ENCODE results near the gene FOSL2. TPM values are rescaled to one million over a fixed set of nuclear protein-coding genes. Genes with fewer than 3 reads are reported as not detected.

The FOSL2 gene
- total RNA-seq, 1 experiment from 2014 or later = 44.8 TPM

DNA sequence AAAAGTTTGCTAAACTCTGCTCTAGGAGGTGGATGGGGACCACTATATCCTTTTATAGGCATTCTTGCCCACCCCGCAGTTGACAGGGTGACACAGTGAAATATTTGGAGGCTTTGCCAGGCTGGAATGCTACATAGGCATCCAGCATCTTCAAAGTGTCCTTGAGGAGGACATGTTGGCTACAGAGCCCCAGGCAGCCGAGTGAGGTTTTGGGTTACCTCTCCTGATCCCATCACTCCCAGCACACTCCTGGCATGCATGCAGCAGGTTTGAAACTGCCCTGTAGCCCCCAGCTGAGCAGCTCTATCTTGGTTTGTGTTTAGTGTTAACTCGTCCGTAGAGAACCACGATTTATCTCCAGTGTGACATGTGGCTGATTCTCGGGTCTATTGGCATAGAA, 7.3 kb downstream of the FOSL2 start:
- ChIA-PET RAD21 (ENCODE audit: low non-redundant PET in 1 of 2, low total read pairs in 2 of 2, uncharacterized antibody in 2 of 2, unreplicated experiment in 2 of 2) (no interaction called here), POLR2A (no interaction called here), CTCF (no interaction called here)
- Histone ChIP-seq H3K4me3 (replicated peaks in 1 of 2; ENCODE audit: low read depth in 1 of 2, low read length in 2 of 2) (no peak overlapping the region), H3K79me2 (ENCODE audit: insufficient read depth, low read length) (peaks cover 88% of the 10 kb centered on the region), H3K4me2 (ENCODE audit: low read length) (no peak overlapping the region), H4K20me1 (ENCODE audit: insufficient read depth) (no peaks in the 10 kb centered on the region; the same call in 1 of the 2 replicates), H2AFZ (ENCODE audit: low read depth, low read length, poor library complexity, severe bottlenecking) (no peak overlapping the region), H3K9me3 (ENCODE audit: control insufficient read depth in 1 of 2, insufficient read depth in 1 of 2, low read depth in 1 of 2, low read length in 2 of 2) (no peaks in the 10 kb centered on the region), H3K27me3 (ENCODE audit: insufficient read depth, low read length) (no peaks in the 10 kb centered on the region), H3K4me1 (ENCODE audit: control insufficient read depth in 1 of 2, insufficient read depth in 2 of 2, low read length in 2 of 2) (peaks cover 23 to 35% of the 10 kb centered on the region in 2 experiments), H3K27ac (ENCODE audit: low read depth, low read length) (no peak overlapping the region), H3K9ac (ENCODE audit: low read length) (no peak overlapping the region), H3K9me2 (ENCODE audit: insufficient read depth) (no peaks in the 10 kb centered on the region), H3K36me3 (ENCODE audit: control insufficient read depth in 1 of 2, insufficient read depth in 2 of 2, low read length in 2 of 2) (peaks cover 0 to 15% of the 10 kb centered on the region in 2 experiments; a peak in 1 of 4 replicates)
- BruUV-seq (replicated peaks) = no TSS peak
- intact Hi-C loops (cut with micrococcal nuclease) = loop anchor here (5.0 kb wide), 1 partner anchor 718 kb away; no protein-coding TSS in a partner anchor
- no peak for TF ChIP-seq EZH2phosphoT487 (IDR thresholded peaks at IDR 0.05; ENCODE audit: borderline replicate concordance)
- TF ChIP-seq, protein P1, sequence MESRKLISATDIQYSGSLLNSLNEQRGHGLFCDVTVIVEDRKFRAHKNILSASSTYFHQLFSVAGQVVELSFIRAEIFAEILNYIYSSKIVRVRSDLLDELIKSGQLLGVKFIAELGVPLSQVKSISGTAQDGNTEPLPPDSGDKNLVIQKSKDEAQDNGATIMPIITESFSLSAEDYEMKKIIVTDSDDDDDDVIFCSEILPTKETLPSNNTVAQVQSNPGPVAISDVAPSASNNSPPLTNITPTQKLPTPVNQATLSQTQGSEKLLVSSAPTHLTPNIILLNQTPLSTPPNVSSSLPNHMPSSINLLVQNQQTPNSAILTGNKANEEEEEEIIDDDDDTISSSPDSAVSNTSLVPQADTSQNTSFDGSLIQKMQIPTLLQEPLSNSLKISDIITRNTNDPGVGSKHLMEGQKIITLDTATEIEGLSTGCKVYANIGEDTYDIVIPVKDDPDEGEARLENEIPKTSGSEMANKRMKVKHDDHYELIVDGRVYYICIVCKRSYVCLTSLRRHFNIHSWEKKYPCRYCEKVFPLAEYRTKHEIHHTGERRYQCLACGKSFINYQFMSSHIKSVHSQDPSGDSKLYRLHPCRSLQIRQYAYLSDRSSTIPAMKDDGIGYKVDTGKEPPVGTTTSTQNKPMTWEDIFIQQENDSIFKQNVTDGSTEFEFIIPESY (IDR thresholded peaks at IDR 0.05; ENCODE audit: extremely low read depth, insufficient replicate concordance, low read length) = no peak
- no peak for TF ChIP-seq POLR2AphosphoS5 (IDR thresholded peaks at IDR 0.05; ENCODE audit: low read depth, low read length)
- no peak for TF ChIP-seq FOSL1 (IDR thresholded peaks at IDR 0.05; ENCODE audit: low read depth)
- no peak for TF ChIP-seq ZNF274 (IDR thresholded peaks at IDR 0.05; ENCODE audit: low read depth, low read length)
- TF ChIP-seq JUND (IDR thresholded peaks at IDR 0.05) = no peak
- TF ChIP-seq, protein P2, sequence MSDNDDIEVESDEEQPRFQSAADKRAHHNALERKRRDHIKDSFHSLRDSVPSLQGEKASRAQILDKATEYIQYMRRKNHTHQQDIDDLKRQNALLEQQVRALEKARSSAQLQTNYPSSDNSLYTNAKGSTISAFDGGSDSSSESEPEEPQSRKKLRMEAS (IDR thresholded peaks at IDR 0.05) = no peak
- TF ChIP-seq ELF1 (IDR thresholded peaks at IDR 0.05; ENCODE audit: borderline replicate concordance, low read depth) = no peak
- DNase-seq (ENCODE audit: low read depth, low spot score) (no peak), ATAC-seq (no peak)

DNA sequence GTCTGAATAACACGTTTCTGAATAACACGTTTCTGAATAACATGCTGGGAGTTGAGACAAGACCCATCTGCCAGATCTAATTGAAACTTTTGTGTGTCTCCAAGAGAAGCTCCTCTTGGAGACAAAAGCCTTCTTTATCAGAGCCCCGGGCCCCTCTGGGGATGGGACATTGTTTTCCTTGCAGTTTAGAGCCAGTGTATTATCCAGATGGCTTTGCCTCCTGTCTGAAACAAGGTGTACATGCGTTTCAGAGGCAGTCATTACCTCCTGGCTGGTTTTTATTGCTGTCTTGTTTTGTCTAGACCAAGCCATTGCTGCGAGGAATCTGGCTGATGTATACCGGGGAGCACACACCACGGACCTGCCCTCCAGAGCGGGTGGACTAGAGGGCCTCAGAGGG, 7.8 kb downstream of the FOSL2 start:
- no peak for DNase-seq (ENCODE audit: low read depth, low spot score)
- Histone ChIP-seq H2AFZ (ENCODE audit: low read depth, low read length, poor library complexity, severe bottlenecking) (no peak overlapping the region), H3K4me1 (ENCODE audit: control insufficient read depth in 1 of 2, insufficient read depth in 2 of 2, low read length in 2 of 2) (peaks cover 18 to 31% of the 10 kb centered on the region in 2 experiments), H3K27ac (ENCODE audit: low read depth, low read length) (no peak overlapping the region), H3K4me2 (ENCODE audit: low read length) (no peak overlapping the region), H4K20me1 (ENCODE audit: insufficient read depth) (no peaks in the 10 kb centered on the region; the same call in 1 of the 2 replicates), H3K9ac (ENCODE audit: low read length) (no peak overlapping the region), H3K36me3 (ENCODE audit: control insufficient read depth in 1 of 2, insufficient read depth in 2 of 2, low read length in 2 of 2) (peaks cover 0 to 19% of the 10 kb centered on the region in 2 experiments; a peak in 2 of 4 replicates), H3K4me3 (replicated peaks in 1 of 2; ENCODE audit: low read depth in 1 of 2, low read length in 2 of 2) (no peak overlapping the region), H3K79me2 (ENCODE audit: insufficient read depth, low read length) (peaks cover 84% of the 10 kb centered on the region), H3K27me3 (ENCODE audit: insufficient read depth, low read length) (no peaks in the 10 kb centered on the region), H3K9me3 (ENCODE audit: control insufficient read depth in 1 of 2, insufficient read depth in 1 of 2, low read depth in 1 of 2, low read length in 2 of 2) (no peaks in the 10 kb centered on the region), H3K9me2 (ENCODE audit: insufficient read depth) (no peaks in the 10 kb centered on the region)
- ATAC-seq = no peak
- RAD21 ChIA-PET (ENCODE audit: low non-redundant PET in 1 of 2, low total read pairs in 2 of 2, uncharacterized antibody in 2 of 2, unreplicated experiment in 2 of 2) = no interaction called here
- POLR2A ChIA-PET = no interaction called here
- TF ChIP-seq RAD21 (IDR thresholded peaks at IDR 0.05; ENCODE audit: low read depth) (no peak), SRF (IDR thresholded peaks at IDR 0.05; ENCODE audit: low read depth) (no peak)
- intact Hi-C loops (cut with micrococcal nuclease) = no loop called here
- BruUV-seq (replicated peaks) = no TSS peak
- CTCF ChIA-PET = no interaction called here

Measured in HCT116 (cell line).